Endothelial cell of umbilical vein (primary cell): ENCODE measurements around the gene CR2.
"Not testable (repeated sequence)": the region's sequence is repeated elsewhere in the genome, so short reads cannot be mapped to it uniquely, and the experiment has no call there.

Experiments
- EZH2 ChIP-seq: IDR thresholded peaks from 2 replicates; pipeline ENCODE4 v1.6.1; 2012; ENCODE audit warnings: borderline replicate concordance, low read depth, mild to moderate bottlenecking, moderate library complexity, low read length, inconsistent platforms; ENCODE audit not compliant: severe bottlenecking
- GATA2 ChIP-seq: IDR thresholded peaks from 2 replicates; pipeline ENCODE4 v1.7.0; 2011; ENCODE audit warnings: low read depth, mild to moderate bottlenecking, moderate library complexity, mixed read lengths, low read length; ENCODE audit not compliant: insufficient read length, insufficient read depth
- JUN ChIP-seq: IDR thresholded peaks from 2 replicates; pipeline ENCODE4 v1.6.1; 2011; ENCODE audit warnings: borderline replicate concordance, low read depth; ENCODE audit not compliant: insufficient read length, insufficient read depth
- TF ChIP-seq, protein P1 (sequence below), 2 donors: IDR thresholded peaks; 1 replicate in 1 of 2; 2 replicates in 1 of 2; pipeline ENCODE4 v1.5.1; 2011; ENCODE audit warnings: low read length in 2 of 2, mild to moderate bottlenecking in 2 of 2, moderate library complexity in 2 of 2, control low read depth in 1 of 2, inconsistent platforms in 1 of 2, low read depth in 1 of 2; ENCODE audit not compliant: insufficient read depth in 1 of 2; ENCODE audit errors: extremely low read depth in 1 of 2
- TF ChIP-seq, protein P2 (sequence below): IDR thresholded peaks from 2 replicates; pipeline ENCODE4 v1.6.1; 2011; ENCODE audit not compliant: insufficient read depth, insufficient read length

GRCh38 chr1:207525239-207525638 is 71.1 kb downstream of the CR2 start:
- TF ChIP-seq, protein P1, sequence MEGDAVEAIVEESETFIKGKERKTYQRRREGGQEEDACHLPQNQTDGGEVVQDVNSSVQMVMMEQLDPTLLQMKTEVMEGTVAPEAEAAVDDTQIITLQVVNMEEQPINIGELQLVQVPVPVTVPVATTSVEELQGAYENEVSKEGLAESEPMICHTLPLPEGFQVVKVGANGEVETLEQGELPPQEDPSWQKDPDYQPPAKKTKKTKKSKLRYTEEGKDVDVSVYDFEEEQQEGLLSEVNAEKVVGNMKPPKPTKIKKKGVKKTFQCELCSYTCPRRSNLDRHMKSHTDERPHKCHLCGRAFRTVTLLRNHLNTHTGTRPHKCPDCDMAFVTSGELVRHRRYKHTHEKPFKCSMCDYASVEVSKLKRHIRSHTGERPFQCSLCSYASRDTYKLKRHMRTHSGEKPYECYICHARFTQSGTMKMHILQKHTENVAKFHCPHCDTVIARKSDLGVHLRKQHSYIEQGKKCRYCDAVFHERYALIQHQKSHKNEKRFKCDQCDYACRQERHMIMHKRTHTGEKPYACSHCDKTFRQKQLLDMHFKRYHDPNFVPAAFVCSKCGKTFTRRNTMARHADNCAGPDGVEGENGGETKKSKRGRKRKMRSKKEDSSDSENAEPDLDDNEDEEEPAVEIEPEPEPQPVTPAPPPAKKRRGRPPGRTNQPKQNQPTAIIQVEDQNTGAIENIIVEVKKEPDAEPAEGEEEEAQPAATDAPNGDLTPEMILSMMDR (IDR thresholded peaks at IDR 0.05; ENCODE audit: extremely low read depth in 1 of 2, insufficient read depth in 1 of 2, low read depth in 1 of 2, low read length in 2 of 2) = not testable (repeated sequence)
- TF ChIP-seq JUN, EZH2, GATA2: not testable (repeated sequence)
- TF ChIP-seq, protein P2, sequence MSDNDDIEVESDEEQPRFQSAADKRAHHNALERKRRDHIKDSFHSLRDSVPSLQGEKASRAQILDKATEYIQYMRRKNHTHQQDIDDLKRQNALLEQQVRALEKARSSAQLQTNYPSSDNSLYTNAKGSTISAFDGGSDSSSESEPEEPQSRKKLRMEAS = not testable (repeated sequence)
